Hematopoietic multipotent progenitor cell treated with erythropoietin and hydrocortisone succinate and interleukin-3 and kit ligand, for 17 days (in vitro differentiated cells): ENCODE measurements around the gene POLR1G.

ENCODE experiments used
- DNase-seq: peaks from one replicate; pipeline ENCODE4 v3.0.0-alpha.2; 2015; ENCODE audit warnings: low spot score

Gene POLR1G

GRCh38 chr19:45446295-45446694 is 39.9 kb downstream of the POLR1G start:
- peak; percentile 59 for DNase-seq

- no peak for DNase-seq
These were observed 40.5 kb downstream of the POLR1G start for GRCh38 chr19:45446944-45447343.

DNA sequence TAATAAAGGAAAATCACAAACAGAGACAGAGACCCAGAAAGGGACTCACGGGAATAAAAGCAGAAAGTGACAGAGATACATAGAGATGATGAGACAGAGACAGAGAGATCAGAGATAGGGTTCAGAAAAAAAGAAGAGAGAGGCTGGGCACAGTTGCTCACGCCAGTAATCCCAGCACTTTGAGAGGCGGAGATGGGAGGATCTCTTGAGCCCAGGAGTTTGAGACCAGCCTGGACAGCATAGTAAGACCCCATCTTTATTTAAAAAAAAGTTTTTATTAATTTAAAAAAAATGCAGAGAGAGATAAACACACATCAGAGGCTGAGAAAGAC is 41.9 kb downstream of the POLR1G start:
- no peak for DNase-seq

GRCh38 chr19:45448887-45449299 is 42.4 kb downstream of the POLR1G start:
- no peak for DNase-seq

DNA sequence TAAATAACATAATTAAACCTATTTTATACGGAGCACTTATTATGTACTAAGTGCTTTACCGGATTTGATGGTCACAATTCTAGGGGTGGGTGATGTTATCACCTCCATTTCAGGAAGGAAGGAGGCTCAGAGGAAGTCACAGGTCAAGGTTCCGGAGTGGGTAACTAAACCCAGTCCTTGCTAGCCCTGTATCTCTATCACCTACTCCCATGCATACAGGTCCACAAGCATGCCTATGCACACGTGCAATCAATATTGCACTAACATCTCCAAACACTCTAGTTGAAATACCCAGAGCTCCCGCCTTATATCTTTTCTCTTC is 43.5 kb downstream of the POLR1G start:
- no peak for DNase-seq

DNA sequence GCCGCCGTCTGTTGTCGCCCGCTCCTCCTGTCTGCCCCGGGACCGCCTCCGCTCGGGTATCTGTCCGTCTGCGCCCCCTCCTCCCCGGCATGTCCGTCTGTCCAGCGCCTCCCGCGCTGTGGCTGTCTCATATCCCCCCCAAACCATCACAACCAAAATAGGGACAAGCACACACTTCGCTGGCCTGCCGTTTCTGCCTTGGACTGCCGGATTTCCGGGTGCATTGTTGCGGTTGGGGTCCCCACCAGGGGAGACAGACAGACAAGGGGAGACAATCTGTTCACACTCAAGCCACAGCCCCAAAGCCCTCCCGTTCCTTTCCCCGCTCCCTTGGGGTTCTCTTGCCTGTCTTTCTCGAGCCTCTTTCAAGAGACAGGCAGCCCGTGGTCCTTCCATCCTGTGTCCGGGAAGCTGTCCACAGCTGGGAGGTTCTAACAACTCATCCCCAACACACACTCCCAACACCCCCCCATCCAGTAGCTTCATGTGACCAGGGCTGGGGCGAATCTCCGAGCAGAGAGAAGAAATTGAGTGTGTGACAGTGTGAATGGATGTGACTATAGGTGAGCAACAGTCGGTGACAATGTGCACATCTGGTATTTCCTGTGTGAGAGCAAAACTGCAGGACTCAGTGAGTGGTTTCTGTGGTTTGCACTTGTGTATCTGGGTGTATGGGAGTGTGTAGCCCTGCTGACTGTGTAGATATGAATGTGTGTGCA is 44.8 kb downstream of the POLR1G start:
- no peak for DNase-seq

- DNase-seq: no peak
These were observed 45.5 kb downstream of the POLR1G start for GRCh38 chr19:45451850-45452387.

- DNase-seq: no peak
These were observed 49.5 kb downstream of the POLR1G start for GRCh38 chr19:45455707-45456499.

GRCh38 chr19:45456500-45456815 is 50.0 kb downstream of the POLR1G start:
- DNase-seq: no peak

GRCh38 chr19:45457776-45458175 is 51.3 kb downstream of the POLR1G start:
- no peak for DNase-seq
